Fibroblast of pulmonary artery (primary cell): ENCODE data around the gene PEX6.

Experiments
- DNase-seq: peaks from one replicate; pipeline ENCODE4 v3.0.0-alpha.2; 2010; ENCODE audit warnings: low read depth
- H3K4me3 ChIP-seq: replicated peaks from 2 replicates; pipeline ENCODE4 v1.5.1; 2011; ENCODE audit warnings: low read depth, mild to moderate bottlenecking, control low read depth, low read length, moderate library complexity
- CTCF ChIP-seq: IDR thresholded peaks from 2 replicates; pipeline ENCODE4 v1.5.1; 2011; ENCODE audit warnings: mild to moderate bottlenecking, control low read depth, low read length, inconsistent platforms; ENCODE audit errors: missing control alignments

The PEX6 gene

GRCh38 chr6:42973926-42974325, 5.1 kb downstream of the PEX6 start:
- DNase-seq: no peak
- H3K4me3 ChIP-seq: no peak overlapping the region
- no peak for TF ChIP-seq CTCF

GRCh38 chr6:42971746-42972327, 7.1 kb downstream of the PEX6 start:
- no peak for DNase-seq
- no peak for TF ChIP-seq CTCF
- no peak overlapping the region for H3K4me3 ChIP-seq

GRCh38 chr6:42970871-42971612, 7.9 kb downstream of the PEX6 start:
- no peak for DNase-seq
- no peak overlapping the region for H3K4me3 ChIP-seq
- no peak for TF ChIP-seq CTCF

GRCh38 chr6:42969934-42970333, 9.0 kb downstream of the PEX6 start:
- no peak overlapping the region for H3K4me3 ChIP-seq
- DNase-seq: no peak
- no peak for TF ChIP-seq CTCF

GRCh38 chr6:42969431-42969830, 9.6 kb downstream of the PEX6 start:
- DNase-seq: no peak
- no peak for TF ChIP-seq CTCF

GRCh38 chr6:42968783-42969182, 10.2 kb downstream of the PEX6 start:
- H3K4me3 ChIP-seq: no peak overlapping the region
- TF ChIP-seq CTCF: no peak
- DNase-seq: no peak

More at GRCh38 chr6:42969431-42969830, 9.6 kb downstream of the PEX6 start:
- no peak overlapping the region for H3K4me3 ChIP-seq
